Keratinocyte (primary cell): Measurements from ENCODE around the gene NOS3. TPM values are rescaled to one million over a fixed set of nuclear protein-coding genes. Genes with fewer than 3 reads are reported as not detected.

Experiments used
- DNase-seq: peaks from one replicate; pipeline ENCODE4 v3.0.0-alpha.2; 2011; ENCODE audit warnings: low read depth, missing footprints, low spot score
- FAIRE-seq: peaks from 2 replicates; lab custom pipeline; 2011; peaks lifted over from hg19 to GRCh38; lab: Jason Lieb, UNC
- H2AFZ ChIP-seq: 2 replicates; pipeline ENCODE4 v1.6.0; 2012; ENCODE audit warnings: low read length, control low read depth, inconsistent platforms; ENCODE audit not compliant: control insufficient read depth
- H3K27ac ChIP-seq: 2 replicates; pipeline ENCODE4 v1.5.1; 2011; ENCODE audit warnings: low read length; ENCODE audit not compliant: control insufficient read depth, insufficient read depth
- H3K27me3 ChIP-seq: 3 replicates; pipeline ENCODE4 v1.6.0; 2011; ENCODE audit warnings: low read length; ENCODE audit not compliant: control insufficient read depth, insufficient read depth; ENCODE audit errors: extremely low read depth
- H3K36me3 ChIP-seq, 2 experiments: 2 replicates in 1 of 2; 3 replicates in 1 of 2; pipeline ENCODE4 v1.5.1; 2011; ENCODE audit warnings: low read length in 2 of 2, mild to moderate bottlenecking in 1 of 2; ENCODE audit not compliant: control insufficient read depth in 2 of 2, insufficient read depth in 2 of 2; ENCODE audit errors: extremely low read depth in 1 of 2
- H3K4me1 ChIP-seq: 3 replicates; pipeline ENCODE4 v1.5.1; 2011; ENCODE audit warnings: low read length; ENCODE audit not compliant: control insufficient read depth, insufficient read depth; ENCODE audit errors: extremely low read depth
- H3K4me2 ChIP-seq: 3 replicates; pipeline ENCODE4 v1.6.0; 2011; ENCODE audit warnings: low read depth, low read length; ENCODE audit not compliant: control insufficient read depth, insufficient read depth; ENCODE audit errors: extremely low read depth
- H3K4me3 ChIP-seq, 3 experiments: fragments of 200-600 bp in 1 of 3; sonication (generic) in 1 of 3; 2 replicates in 2 of 3; 3 replicates in 1 of 3; pipeline ENCODE4 v1.5.1; 2011 to 2016; ENCODE audit warnings: low read length in 3 of 3, mild to moderate bottlenecking in 3 of 3, control low read depth in 2 of 3, inconsistent platforms in 1 of 3, low read depth in 1 of 3, mixed read lengths in 1 of 3, mixed run types in 1 of 3, moderate library complexity in 1 of 3; ENCODE audit not compliant: control insufficient read depth in 2 of 3, insufficient read depth in 2 of 3; ENCODE audit errors: extremely low read depth in 1 of 3
- H3K79me2 ChIP-seq: 2 replicates; pipeline ENCODE4 v1.6.0; 2012; ENCODE audit warnings: low read length; ENCODE audit not compliant: control insufficient read depth, insufficient read depth
- H3K9ac ChIP-seq: 3 replicates; pipeline ENCODE4 v1.6.0; 2011; ENCODE audit warnings: low read length; ENCODE audit not compliant: control insufficient read depth, insufficient read depth; ENCODE audit errors: extremely low read depth
- H3K9me1 ChIP-seq: 3 replicates; pipeline ENCODE4 v1.6.0; 2011; ENCODE audit warnings: low read length; ENCODE audit not compliant: control insufficient read depth, insufficient read depth; ENCODE audit errors: extremely low read depth
- H3K9me3 ChIP-seq: 2 replicates; pipeline ENCODE4 v1.5.1; 2012; ENCODE audit warnings: low read depth, low read length; ENCODE audit not compliant: control insufficient read depth
- H4K20me1 ChIP-seq: 3 replicates; pipeline ENCODE4 v1.6.0; 2011; ENCODE audit warnings: low read length; ENCODE audit not compliant: control insufficient read depth, insufficient read depth; ENCODE audit errors: extremely low read depth
- EZH2 ChIP-seq: IDR thresholded peaks from one replicate; pipeline ENCODE4 v1.6.1; 2012; ENCODE audit warnings: inconsistent platforms, mild to moderate bottlenecking, low read length, moderate library complexity
- dilution Hi-C: fragments of 300-500 bp; cut with MboI; formaldehyde crosslinking; loops from one replicate; pipeline ENCODE4 v1.7.0; 2020; ENCODE audit warnings: low sequenced_read_pairs; ENCODE audit not compliant: extremely low pct_ligation_motif_present
- polyA minus RNA-seq, 3 experiments: library from RNA; depleted of rRNA, polyadenylated mRNA; stranded (reverse); fragments of >200 nt; gene quantifications; 1 replicate in 1 of 3; 2 replicates in 1 of 3; 3 replicates in 1 of 3; pipeline ENCODE4 v1.2.3, GENCODE V29; 2011
- polyA plus RNA-seq, 5 experiments: library from polyadenylated mRNA; depleted of rRNA in 3 of 5; stranded (reverse) in 3 of 5; stranded (forward) in 1 of 5; unstranded in 1 of 5; fragments of >200 nt; gene quantifications; 1 replicate in 1 of 5; 2 replicates in 3 of 5; 3 replicates in 1 of 5; pipeline versions ENCODE4 v1.2.1 to v1.2.3, GENCODE V29; 2011 to 2012; ENCODE audit warnings: missing spikeins in 2 of 5, low read depth in 1 of 5, low replicate concordance in 1 of 5
- TF ChIP-seq, protein P1 (sequence below), 3 experiments: IDR thresholded peaks in 1 of 3; conservative IDR thresholded peaks in 1 of 3; optimal IDR thresholded peaks in 1 of 3; 2 replicates in 2 of 3; 3 replicates in 1 of 3; pipeline versions ENCODE3 to v1.5.1; 2011; ENCODE audit warnings: low read length in 3 of 3, mild to moderate bottlenecking in 3 of 3, moderate library complexity in 2 of 3, control low read depth in 1 of 3, inconsistent platforms in 1 of 3; ENCODE audit not compliant: insufficient read depth in 2 of 3; ENCODE audit errors: extremely low read depth in 1 of 3

NOS3 gene
- polyA plus RNA-seq (0.77 to 1.2 TPM (median 0.95 TPM) in 3 replicates), polyA minus RNA-seq (0.30 to 1.0 TPM (median 0.86 TPM) in 3 replicates)
- 0.56 TPM for polyA plus RNA-seq (2011; ENCODE audit: low read depth)
- polyA plus RNA-seq (2011; cell fraction: cytosol; rRNA removed): 0.29 and 2.5 TPM in 2 replicates
- polyA plus RNA-seq (2011; cell fraction: nucleus; rRNA removed): 0.25 and 0.93 TPM in 2 replicates
- 0.69 and 2.3 TPM in 2 replicates for polyA plus RNA-seq (2012; ENCODE audit: low replicate concordance)
- polyA minus RNA-seq (2011; cell fraction: cytosol; rRNA and poly(A)+ RNA removed): 4.2 TPM
- polyA minus RNA-seq (2011; cell fraction: nucleus; rRNA and poly(A)+ RNA removed): 0.84 TPM in 1 of 2 replicates, not detected in the other

DNA sequence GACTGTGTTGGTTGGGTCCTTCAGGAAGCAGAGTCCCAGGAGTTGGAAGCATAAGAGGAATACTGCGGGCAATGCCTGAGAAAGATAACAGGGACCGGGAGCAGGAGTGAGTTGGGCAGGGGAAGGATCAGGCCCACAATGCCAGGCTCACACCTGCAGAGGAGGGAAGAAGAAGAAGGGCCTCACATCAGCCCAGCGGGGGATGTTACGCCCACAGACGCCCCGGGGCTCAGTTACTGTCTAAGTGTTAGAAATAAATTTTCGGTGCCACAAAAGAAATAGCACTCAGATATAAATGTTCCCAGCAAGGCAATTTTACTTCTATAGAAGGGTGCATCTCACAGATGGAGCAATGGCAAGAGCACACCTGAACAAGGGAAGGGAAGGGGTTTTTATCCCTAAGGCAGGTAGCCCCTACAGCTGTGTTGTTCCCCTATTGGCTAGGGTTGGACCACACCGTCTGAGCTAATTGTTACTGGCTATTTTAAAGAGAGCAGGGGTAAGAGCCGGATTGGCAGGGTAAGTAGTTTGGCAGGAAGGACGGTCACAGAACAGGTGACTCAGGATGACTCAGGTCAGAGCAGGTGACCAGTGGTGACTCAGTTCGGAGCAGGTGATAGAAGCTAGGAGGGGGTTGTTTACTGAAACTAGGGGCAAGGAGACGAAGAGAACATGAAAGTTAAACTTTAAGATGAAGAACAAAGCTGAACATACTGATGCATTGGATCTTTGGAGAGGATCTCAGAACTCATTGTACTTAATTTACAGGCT, at the start of gene NOS3:
NOS3 (plus strand) TSS at position 602 of the 771 bp plus-strand sequence. CDS start 2,787 bp downstream, outside the sequence.
- Histone ChIP-seq H3K4me1 (no peaks in the 10 kb centered on the region), H3K27ac (no peak within 1 kb of the TSS), H3K27me3 (no peaks in the 10 kb centered on the region), H2AFZ (no peak within 1 kb of the TSS), H3K36me3 (no peaks in the 10 kb centered on the region), H3K4me2 (no peak within 1 kb of the TSS), H4K20me1 (no peaks in the 10 kb centered on the region), H3K9me3 (peaks cover 12% of the 10 kb centered on the region), H3K9ac (no peak within 1 kb of the TSS), H3K79me2 (no peaks in the 10 kb centered on the region), H3K9me1 (no peaks in the 10 kb centered on the region), H3K4me3 (no peak within 1 kb of the TSS)
- no peak for FAIRE-seq
- dilution Hi-C loops: no loop called here
- no peak for DNase-seq
- TF ChIP-seq, protein P1, sequence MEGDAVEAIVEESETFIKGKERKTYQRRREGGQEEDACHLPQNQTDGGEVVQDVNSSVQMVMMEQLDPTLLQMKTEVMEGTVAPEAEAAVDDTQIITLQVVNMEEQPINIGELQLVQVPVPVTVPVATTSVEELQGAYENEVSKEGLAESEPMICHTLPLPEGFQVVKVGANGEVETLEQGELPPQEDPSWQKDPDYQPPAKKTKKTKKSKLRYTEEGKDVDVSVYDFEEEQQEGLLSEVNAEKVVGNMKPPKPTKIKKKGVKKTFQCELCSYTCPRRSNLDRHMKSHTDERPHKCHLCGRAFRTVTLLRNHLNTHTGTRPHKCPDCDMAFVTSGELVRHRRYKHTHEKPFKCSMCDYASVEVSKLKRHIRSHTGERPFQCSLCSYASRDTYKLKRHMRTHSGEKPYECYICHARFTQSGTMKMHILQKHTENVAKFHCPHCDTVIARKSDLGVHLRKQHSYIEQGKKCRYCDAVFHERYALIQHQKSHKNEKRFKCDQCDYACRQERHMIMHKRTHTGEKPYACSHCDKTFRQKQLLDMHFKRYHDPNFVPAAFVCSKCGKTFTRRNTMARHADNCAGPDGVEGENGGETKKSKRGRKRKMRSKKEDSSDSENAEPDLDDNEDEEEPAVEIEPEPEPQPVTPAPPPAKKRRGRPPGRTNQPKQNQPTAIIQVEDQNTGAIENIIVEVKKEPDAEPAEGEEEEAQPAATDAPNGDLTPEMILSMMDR (optimal IDR thresholded peaks at IDR 0.05 in 1 of 3, IDR thresholded peaks at IDR 0.05 in 1 of 3, conservative IDR thresholded peaks at IDR 0.05 in 1 of 3; ENCODE audit: extremely low read depth in 1 of 3, insufficient read depth in 2 of 3, low read length in 3 of 3): no peak
- TF ChIP-seq EZH2: no peak

DNA sequence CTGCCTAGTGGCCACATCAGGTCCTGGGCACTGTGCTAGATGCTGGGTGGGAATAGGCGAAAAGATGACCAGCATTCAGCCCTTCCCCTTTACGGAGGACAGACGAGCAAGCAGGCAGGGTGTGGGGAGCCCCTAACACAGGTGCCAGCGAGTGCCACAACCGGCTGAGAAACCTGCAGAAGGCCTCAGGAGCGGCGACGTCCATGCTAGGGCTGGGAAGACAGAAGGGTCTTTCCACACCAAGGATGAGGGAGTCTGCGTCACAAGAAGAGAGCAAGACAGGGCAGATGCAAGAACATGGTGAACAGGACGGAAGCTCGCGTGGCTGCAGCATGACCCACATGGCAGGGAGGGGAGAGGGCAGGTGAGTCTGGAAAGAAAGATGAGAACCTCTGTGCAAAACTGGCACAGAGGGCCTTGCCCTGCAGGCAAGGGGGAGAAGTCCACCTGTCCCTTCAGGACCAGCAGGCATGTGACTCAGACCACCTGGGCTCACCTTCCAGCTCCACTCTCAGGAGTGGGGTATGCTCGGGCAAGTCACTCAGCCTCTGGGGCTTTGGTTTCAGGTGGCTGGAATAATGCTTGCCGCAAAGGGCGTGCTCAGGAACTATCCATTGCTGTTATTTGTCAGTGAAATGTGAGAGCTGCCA, 49.3 kb upstream of the NOS3 start:
- TF ChIP-seq, protein P1 (optimal IDR thresholded peaks at IDR 0.05 in 1 of 3, IDR thresholded peaks at IDR 0.05 in 1 of 3, conservative IDR thresholded peaks at IDR 0.05 in 1 of 3; ENCODE audit: extremely low read depth in 1 of 3, insufficient read depth in 2 of 3, low read length in 3 of 3): no peak
- TF ChIP-seq EZH2: no peak
- H3K4me2 ChIP-seq: no peak overlapping the region
- H3K79me2 ChIP-seq: no peaks in the 10 kb centered on the region
- no peaks in the 10 kb centered on the region for H4K20me1 ChIP-seq
- no peak for FAIRE-seq
- H3K9me1 ChIP-seq: no peaks in the 10 kb centered on the region
- H3K4me1 ChIP-seq: peaks cover 36% of the 10 kb centered on the region
- no peak overlapping the region for H3K27ac ChIP-seq
- H3K9me3 ChIP-seq: no peaks in the 10 kb centered on the region
- no peak overlapping the region for H3K4me3 ChIP-seq
- DNase-seq: no peak
- H3K9ac ChIP-seq: no peak overlapping the region
- dilution Hi-C loops: no loop called here
- H3K36me3 ChIP-seq: no peaks in the 10 kb centered on the region
- H2AFZ ChIP-seq: no peak overlapping the region
- H3K27me3 ChIP-seq: peaks cover 8% of the 10 kb centered on the region
